Neural cell (in vitro differentiated cells): ENCODE data around the gene YBX2. TPM values are rescaled to one million over a fixed set of nuclear protein-coding genes. Genes with fewer than 3 reads are reported as not detected.
"Not testable (repeated sequence)": the region's sequence is repeated elsewhere in the genome, so short reads cannot be mapped to it uniquely, and the experiment has no call there.

ENCODE experiments used
- H2AFZ ChIP-seq: fragments of 200-600, 300-800 bp; sonication (generic), shearing (Covaris generic); 2 replicates; pipeline ENCODE4 v1.6.0; 2014; ENCODE audit warnings: low read depth, mild to moderate bottlenecking, antibody characterized with exemption, low read length, moderate library complexity
- H3F3A ChIP-seq: fragments of 200-600 bp; shearing (Covaris generic); 2 replicates; pipeline ENCODE4 v1.6.1; 2016; ENCODE audit warnings: mild to moderate bottlenecking, moderate library complexity, mixed read lengths, antibody characterized with exemption, low read length; ENCODE audit not compliant: insufficient read depth, poor library complexity, severe bottlenecking
- H3K27ac ChIP-seq: fragments of 200-600, 300-800 bp; sonication (generic), shearing (Covaris generic); 2 replicates; pipeline ENCODE4 v1.5.1; 2014; ENCODE audit warnings: mild to moderate bottlenecking, low read length, moderate library complexity
- H3K27me3 ChIP-seq: fragments of 300-800, 200-600 bp; sonication (generic), shearing (Covaris generic); 2 replicates; pipeline ENCODE4 v1.6.0; 2014; ENCODE audit warnings: mild to moderate bottlenecking, low read depth, low read length, moderate library complexity; ENCODE audit not compliant: insufficient read depth
- H3K36me3 ChIP-seq: fragments of 300-800, 200-600 bp; sonication (generic), shearing (Covaris generic); 2 replicates; pipeline ENCODE4 v1.5.1; 2014; ENCODE audit warnings: mild to moderate bottlenecking, antibody characterized with exemption, low read length, moderate library complexity; ENCODE audit not compliant: insufficient read depth
- H3K4me2 ChIP-seq: fragments of 300-800, 200-600 bp; sonication (generic), shearing (Covaris generic); 2 replicates; pipeline ENCODE4 v1.6.0; 2014; ENCODE audit warnings: mild to moderate bottlenecking, low read length
- H3K4me3 ChIP-seq: fragments of 300-800, 200-600 bp; sonication (generic), shearing (Covaris generic); 2 replicates; pipeline ENCODE4 v1.5.1; 2014; ENCODE audit warnings: mild to moderate bottlenecking, low read length, moderate library complexity
- H3K79me2 ChIP-seq: fragments of 200-600 bp; shearing (Covaris generic); replicated peaks from 2 replicates; pipeline ENCODE4 v1.6.0; 2014; ENCODE audit warnings: mild to moderate bottlenecking, low read length, moderate library complexity; ENCODE audit not compliant: insufficient read depth
- H3K9ac ChIP-seq: fragments of 300-800, 200-600 bp; sonication (generic), shearing (Covaris generic); 2 replicates; pipeline ENCODE4 v1.6.1; 2016; ENCODE audit warnings: mild to moderate bottlenecking, low read length, mixed read lengths
- H3K9me2 ChIP-seq: fragments of 200-600 bp; shearing (Covaris generic); 2 replicates; pipeline ENCODE4 v1.6.1; 2016; ENCODE audit warnings: mild to moderate bottlenecking, low read length, mixed read lengths; ENCODE audit not compliant: insufficient read depth
- H3K9me3 ChIP-seq: fragments of 200-600, 300-800 bp; sonication (generic), shearing (Covaris generic); 2 replicates; pipeline ENCODE4 v1.6.1; 2016; ENCODE audit warnings: mild to moderate bottlenecking, mixed run types, low read length, moderate library complexity, mixed read lengths
- H4K20me1 ChIP-seq: fragments of 200-600 bp; shearing (Covaris generic); 2 replicates; pipeline ENCODE4 v1.6.1; 2016; ENCODE audit warnings: mild to moderate bottlenecking, mixed run types; ENCODE audit not compliant: insufficient read depth
- EP300 ChIP-seq: fragments of 450-650 bp; conservative IDR thresholded peaks from 2 replicates; pipeline ENCODE4 v1.6.1; 2014; ENCODE audit warnings: antibody characterized with exemption, mild to moderate bottlenecking, moderate library complexity; ENCODE audit not compliant: poor library complexity, severe bottlenecking
- EZH2 ChIP-seq: fragments of 200-600, 300-800 bp; shearing (Covaris generic), sonication (generic); IDR thresholded peaks from 2 replicates; pipeline ENCODE4 v1.6.1; 2014; ENCODE audit warnings: antibody characterized with exemption, low read length, borderline replicate concordance, mild to moderate bottlenecking; ENCODE audit not compliant: insufficient read depth, poor library complexity, severe bottlenecking
- MXI1 ChIP-seq: fragments of 450-650 bp; conservative IDR thresholded peaks from 2 replicates; pipeline ENCODE4 v1.6.1; 2014; ENCODE audit warnings: antibody characterized with exemption, mild to moderate bottlenecking; ENCODE audit not compliant: poor library complexity, severe bottlenecking
- POLR2AphosphoS5 ChIP-seq: IDR thresholded peaks from 2 replicates; pipeline ENCODE4 v1.6.1; 2012
- RAD21 ChIP-seq: fragments of 450-650 bp; conservative IDR thresholded peaks from 2 replicates; pipeline ENCODE4 v1.6.1; 2014; ENCODE audit warnings: antibody characterized with exemption, mild to moderate bottlenecking, moderate library complexity
- REST ChIP-seq: IDR thresholded peaks from 2 replicates; pipeline ENCODE4 v1.6.1; 2012; ENCODE audit warnings: borderline replicate concordance
- SMC3 ChIP-seq: fragments of 450-650 bp; conservative IDR thresholded peaks from 2 replicates; pipeline ENCODE4 v1.6.1; 2014; ENCODE audit warnings: antibody characterized with exemption, mild to moderate bottlenecking, moderate library complexity; ENCODE audit not compliant: poor library complexity
- TAF1 ChIP-seq: IDR thresholded peaks from 2 replicates; pipeline ENCODE4 v1.6.1; 2012; ENCODE audit warnings: low read depth
- polyA plus RNA-seq: library from polyadenylated mRNA; depleted of rRNA; stranded (reverse); fragments of >200 nt; gene quantifications from 2 replicates; pipeline ENCODE4 v1.2.3, GENCODE V29; 2014

The YBX2 gene
- polyA plus RNA-seq, 1 donor from 2014 or later, result 2.1 TPM

- Histone ChIP-seq H3K9me3 (no peaks in the 10 kb centered on the region), H3F3A (no peaks in the 10 kb centered on the region), H3K27ac (no peak overlapping the region), H3K4me3 (no peak overlapping the region), H3K9me2 (no peaks in the 10 kb centered on the region), H3K36me3 (no peaks in the 10 kb centered on the region), H3K9ac (no peak overlapping the region), H2AFZ (no peak overlapping the region), H4K20me1 (no peaks in the 10 kb centered on the region), H3K4me2 (no peak overlapping the region), H3K79me2 (no peaks in the 10 kb centered on the region), H3K27me3 (no peaks in the 10 kb centered on the region)
- no peak for TF ChIP-seq EP300
- TF ChIP-seq EZH2, result no peak
- TF ChIP-seq POLR2AphosphoS5, result no peak
- no peak for TF ChIP-seq SMC3
- no peak for TF ChIP-seq RAD21
- TF ChIP-seq TAF1, result no peak
Observed at GRCh38 chr17:7334938-7335538, 40.6 kb upstream of the YBX2 start.

- H3F3A ChIP-seq, H3K4me3 ChIP-seq, H3K4me2 ChIP-seq, H3K27ac ChIP-seq, H3K36me3 ChIP-seq, H2AFZ ChIP-seq, H3K27me3 ChIP-seq, H3K9me3 ChIP-seq, H4K20me1 ChIP-seq, H3K9me2 ChIP-seq, H3K9ac ChIP-seq, H3K79me2 ChIP-seq: not testable (repeated sequence)
Observed at GRCh38 chr17:7332600-7333069, 38.2 kb upstream of the YBX2 start.

- Histone ChIP-seq H4K20me1 (no peaks in the 10 kb centered on the region), H3K4me2 (no peak overlapping the region), H3K9ac (no peak overlapping the region), H3K27me3 (no peaks in the 10 kb centered on the region), H3K9me3 (no peaks in the 10 kb centered on the region), H2AFZ (no peak overlapping the region), H3F3A (no peaks in the 10 kb centered on the region), H3K79me2 (peaks cover 9% of the 10 kb centered on the region), H3K4me3 (no peak overlapping the region), H3K36me3 (no peaks in the 10 kb centered on the region), H3K27ac (no peak overlapping the region), H3K9me2 (no peaks in the 10 kb centered on the region)
- TF ChIP-seq REST (no peak), SMC3 (no peak), TAF1 (no peak), MXI1 (no peak), RAD21 (no peak), EZH2 (no peak), EP300 (no peak)
Observed at GRCh38 chr17:7332111-7332510, 37.7 kb upstream of the YBX2 start.
